ENCODE measurements around the gene NAT14.

GRCh38 chr19:55446060-55446459, 38.9 kb upstream of the NAT14 start:
- TF ChIP-seq, protein P1, sequence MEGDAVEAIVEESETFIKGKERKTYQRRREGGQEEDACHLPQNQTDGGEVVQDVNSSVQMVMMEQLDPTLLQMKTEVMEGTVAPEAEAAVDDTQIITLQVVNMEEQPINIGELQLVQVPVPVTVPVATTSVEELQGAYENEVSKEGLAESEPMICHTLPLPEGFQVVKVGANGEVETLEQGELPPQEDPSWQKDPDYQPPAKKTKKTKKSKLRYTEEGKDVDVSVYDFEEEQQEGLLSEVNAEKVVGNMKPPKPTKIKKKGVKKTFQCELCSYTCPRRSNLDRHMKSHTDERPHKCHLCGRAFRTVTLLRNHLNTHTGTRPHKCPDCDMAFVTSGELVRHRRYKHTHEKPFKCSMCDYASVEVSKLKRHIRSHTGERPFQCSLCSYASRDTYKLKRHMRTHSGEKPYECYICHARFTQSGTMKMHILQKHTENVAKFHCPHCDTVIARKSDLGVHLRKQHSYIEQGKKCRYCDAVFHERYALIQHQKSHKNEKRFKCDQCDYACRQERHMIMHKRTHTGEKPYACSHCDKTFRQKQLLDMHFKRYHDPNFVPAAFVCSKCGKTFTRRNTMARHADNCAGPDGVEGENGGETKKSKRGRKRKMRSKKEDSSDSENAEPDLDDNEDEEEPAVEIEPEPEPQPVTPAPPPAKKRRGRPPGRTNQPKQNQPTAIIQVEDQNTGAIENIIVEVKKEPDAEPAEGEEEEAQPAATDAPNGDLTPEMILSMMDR (optimal IDR thresholded peaks at IDR 0.05 in 1 of 3, IDR thresholded peaks at IDR 0.05 in 1 of 3, conservative IDR thresholded peaks at IDR 0.05 in 1 of 3; ENCODE audit: extremely low read depth in 1 of 3, insufficient read depth in 2 of 3, low read length in 3 of 3): no peak
- TF ChIP-seq EZH2 (IDR thresholded peaks at IDR 0.05; ENCODE audit: low read length): no peak

Data from keratinocyte (primary cell).